OCI-LY1 (cell line): ENCODE data around the gene SDC4.

Experiments
- EZH2 ChIP-seq: fragments of 200-600 bp; sonication (generic), shearing (Covaris generic); IDR thresholded peaks from 2 replicates; pipeline ENCODE4 v1.8.0; 2017; ENCODE audit warnings: borderline replicate concordance, mixed run types, mild to moderate bottlenecking, antibody characterized with exemption, low read length, moderate library complexity, mixed read lengths
- TF ChIP-seq, protein P1 (sequence below): fragments of 200-600 bp; sonication (generic), shearing (Covaris generic); IDR thresholded peaks from 2 replicates; pipeline ENCODE4 v1.5.1; 2017; ENCODE audit warnings: mild to moderate bottlenecking, antibody characterized with exemption, low read length, moderate library complexity, mixed read lengths

DNA sequence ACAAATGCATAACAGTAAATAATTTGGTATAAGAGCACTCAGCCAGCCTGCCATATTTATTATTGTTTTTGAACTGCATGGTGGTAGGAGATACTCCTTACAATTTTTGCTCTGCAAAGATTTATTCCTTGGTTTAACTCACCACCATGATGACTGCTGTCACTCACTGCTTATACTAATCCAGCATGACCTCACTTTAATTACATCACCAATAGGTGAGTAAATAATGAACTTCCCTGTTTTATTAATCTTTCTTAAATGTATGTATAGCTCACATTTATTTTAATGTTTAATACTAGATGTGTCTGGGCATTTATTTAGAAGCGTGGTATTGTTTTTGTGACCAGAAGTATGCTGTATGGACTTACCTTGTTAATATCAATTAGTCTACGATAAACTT, 42.7 kb upstream of the SDC4 start:
- TF ChIP-seq, protein P1, sequence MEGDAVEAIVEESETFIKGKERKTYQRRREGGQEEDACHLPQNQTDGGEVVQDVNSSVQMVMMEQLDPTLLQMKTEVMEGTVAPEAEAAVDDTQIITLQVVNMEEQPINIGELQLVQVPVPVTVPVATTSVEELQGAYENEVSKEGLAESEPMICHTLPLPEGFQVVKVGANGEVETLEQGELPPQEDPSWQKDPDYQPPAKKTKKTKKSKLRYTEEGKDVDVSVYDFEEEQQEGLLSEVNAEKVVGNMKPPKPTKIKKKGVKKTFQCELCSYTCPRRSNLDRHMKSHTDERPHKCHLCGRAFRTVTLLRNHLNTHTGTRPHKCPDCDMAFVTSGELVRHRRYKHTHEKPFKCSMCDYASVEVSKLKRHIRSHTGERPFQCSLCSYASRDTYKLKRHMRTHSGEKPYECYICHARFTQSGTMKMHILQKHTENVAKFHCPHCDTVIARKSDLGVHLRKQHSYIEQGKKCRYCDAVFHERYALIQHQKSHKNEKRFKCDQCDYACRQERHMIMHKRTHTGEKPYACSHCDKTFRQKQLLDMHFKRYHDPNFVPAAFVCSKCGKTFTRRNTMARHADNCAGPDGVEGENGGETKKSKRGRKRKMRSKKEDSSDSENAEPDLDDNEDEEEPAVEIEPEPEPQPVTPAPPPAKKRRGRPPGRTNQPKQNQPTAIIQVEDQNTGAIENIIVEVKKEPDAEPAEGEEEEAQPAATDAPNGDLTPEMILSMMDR: no peak
- TF ChIP-seq EZH2: no peak
